ENCODE results near the gene NTRK2.

NTRK2 gene

GRCh38 chr9:84669288-84670137, at the start of gene NTRK2:
TSS of gene NTRK2 (plus strand) at chr9:84669729. CDS start at chr9:84670749, 1,020 bp downstream.
- no peak within 1 kb of the TSS for H3K4me3 ChIP-seq (ENCODE audit: low read length)
- no peaks in the 10 kb centered on the region for H4K20me1 ChIP-seq (ENCODE audit: control insufficient read depth, insufficient read depth, low read depth, low read length)
- H3F3A ChIP-seq (ENCODE audit: control insufficient read depth, insufficient read depth): no peaks in the 10 kb centered on the region
- no peak within 1 kb of the TSS for H3K27ac ChIP-seq (ENCODE audit: low read depth, low read length)
- TF ChIP-seq, protein P1, sequence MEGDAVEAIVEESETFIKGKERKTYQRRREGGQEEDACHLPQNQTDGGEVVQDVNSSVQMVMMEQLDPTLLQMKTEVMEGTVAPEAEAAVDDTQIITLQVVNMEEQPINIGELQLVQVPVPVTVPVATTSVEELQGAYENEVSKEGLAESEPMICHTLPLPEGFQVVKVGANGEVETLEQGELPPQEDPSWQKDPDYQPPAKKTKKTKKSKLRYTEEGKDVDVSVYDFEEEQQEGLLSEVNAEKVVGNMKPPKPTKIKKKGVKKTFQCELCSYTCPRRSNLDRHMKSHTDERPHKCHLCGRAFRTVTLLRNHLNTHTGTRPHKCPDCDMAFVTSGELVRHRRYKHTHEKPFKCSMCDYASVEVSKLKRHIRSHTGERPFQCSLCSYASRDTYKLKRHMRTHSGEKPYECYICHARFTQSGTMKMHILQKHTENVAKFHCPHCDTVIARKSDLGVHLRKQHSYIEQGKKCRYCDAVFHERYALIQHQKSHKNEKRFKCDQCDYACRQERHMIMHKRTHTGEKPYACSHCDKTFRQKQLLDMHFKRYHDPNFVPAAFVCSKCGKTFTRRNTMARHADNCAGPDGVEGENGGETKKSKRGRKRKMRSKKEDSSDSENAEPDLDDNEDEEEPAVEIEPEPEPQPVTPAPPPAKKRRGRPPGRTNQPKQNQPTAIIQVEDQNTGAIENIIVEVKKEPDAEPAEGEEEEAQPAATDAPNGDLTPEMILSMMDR (IDR thresholded peaks at IDR 0.05; ENCODE audit: low read depth, low read length, poor library complexity, severe bottlenecking): no peak
- TF ChIP-seq EZH2phosphoT487 (IDR thresholded peaks at IDR 0.05; ENCODE audit: borderline replicate concordance, low read length): no peak
- 0 out of 2 replicates have a peak, but pooled peaks cover 3% of the 10 kb centered on the region for H3K27me3 ChIP-seq (ENCODE audit: control insufficient read depth, low read length)
- no peaks in the 10 kb centered on the region for H3K36me3 ChIP-seq (ENCODE audit: control insufficient read depth, low read length)
- H3K4me1 ChIP-seq (ENCODE audit: control insufficient read depth, low read length): no peaks in the 10 kb centered on the region
- H3K9me2 ChIP-seq (replicated peaks; ENCODE audit: control insufficient read depth, low read length): no peaks in the 10 kb centered on the region
- no peaks in the 10 kb centered on the region for H3K79me2 ChIP-seq (ENCODE audit: control insufficient read depth, low read length)
- no peak within 1 kb of the TSS for H3K4me2 ChIP-seq (ENCODE audit: low read length)
- H3K9me3 ChIP-seq (ENCODE audit: control insufficient read depth, insufficient read depth, low read length): no peaks in the 10 kb centered on the region; the same call in 1 of the 2 replicates

DNA sequence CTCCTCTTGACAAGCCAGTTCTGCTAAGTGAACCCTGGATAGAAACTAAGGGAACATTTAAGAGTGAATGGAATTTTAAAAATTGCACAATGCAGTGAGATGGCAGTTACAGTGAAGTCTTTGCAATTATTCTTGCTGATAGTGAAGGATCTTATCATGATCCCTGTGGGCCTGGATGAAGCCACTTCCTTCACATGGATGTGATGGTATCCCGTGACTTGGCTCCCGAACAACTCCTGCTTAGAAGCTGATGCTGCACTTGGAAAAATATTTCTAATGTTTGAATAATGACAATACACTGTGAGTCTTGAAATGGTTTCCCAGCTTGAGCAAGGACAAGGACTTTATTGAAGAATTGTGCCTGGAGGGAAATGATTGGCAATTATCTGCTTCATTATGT, 49.2 kb upstream of the NTRK2 start:
- TF ChIP-seq, protein P1 (IDR thresholded peaks at IDR 0.05; ENCODE audit: low read depth, low read length, poor library complexity, severe bottlenecking): no peak
- no peak for TF ChIP-seq EZH2phosphoT487 (IDR thresholded peaks at IDR 0.05; ENCODE audit: borderline replicate concordance, low read length)
- H3K27me3 ChIP-seq (ENCODE audit: control insufficient read depth, low read length): no peaks in the 10 kb centered on the region
- H3F3A ChIP-seq (ENCODE audit: control insufficient read depth, insufficient read depth): no peaks in the 10 kb centered on the region
- H3K36me3 ChIP-seq (ENCODE audit: control insufficient read depth, low read length): no peaks in the 10 kb centered on the region
- H3K9me2 ChIP-seq (replicated peaks; ENCODE audit: control insufficient read depth, low read length): no peaks in the 10 kb centered on the region
- no peak overlapping the region for H3K27ac ChIP-seq (ENCODE audit: low read depth, low read length)
- H3K4me3 ChIP-seq (ENCODE audit: low read length): no peak overlapping the region
- no peaks in the 10 kb centered on the region for H3K9me3 ChIP-seq (ENCODE audit: control insufficient read depth, insufficient read depth, low read length)
- H3K79me2 ChIP-seq (ENCODE audit: control insufficient read depth, low read length): no peaks in the 10 kb centered on the region
- H4K20me1 ChIP-seq (ENCODE audit: control insufficient read depth, insufficient read depth, low read depth, low read length): no peaks in the 10 kb centered on the region
- no peaks in the 10 kb centered on the region for H3K4me1 ChIP-seq (ENCODE audit: control insufficient read depth, low read length)
- no peak overlapping the region for H3K4me2 ChIP-seq (ENCODE audit: low read length)

DNA sequence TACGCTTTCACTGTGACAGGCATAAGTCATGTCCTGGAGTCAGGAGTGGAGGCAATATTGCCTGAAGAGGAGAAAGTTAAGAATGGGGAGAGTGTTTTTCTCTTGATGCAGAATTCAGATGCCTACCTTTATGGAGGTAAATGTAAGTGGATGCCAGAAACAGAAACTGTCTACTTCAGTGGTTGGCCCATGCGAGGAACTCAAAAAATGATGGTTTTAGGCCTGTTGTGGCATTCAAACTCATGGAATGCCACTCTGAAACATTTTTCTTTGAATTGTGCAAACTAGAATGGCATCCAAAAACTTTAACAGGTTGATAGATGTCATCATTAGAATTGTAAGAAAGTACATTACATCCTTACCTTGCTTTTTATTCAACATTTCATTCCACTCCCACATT, 47.7 kb upstream of the NTRK2 start:
- Histone ChIP-seq H3K27ac (ENCODE audit: low read depth, low read length) (no peak overlapping the region), H3K9me3 (ENCODE audit: control insufficient read depth, insufficient read depth, low read length) (no peaks in the 10 kb centered on the region), H3K4me2 (ENCODE audit: low read length) (no peak overlapping the region), H3K79me2 (ENCODE audit: control insufficient read depth, low read length) (no peaks in the 10 kb centered on the region), H3F3A (ENCODE audit: control insufficient read depth, insufficient read depth) (no peaks in the 10 kb centered on the region), H3K27me3 (ENCODE audit: control insufficient read depth, low read length) (no peaks in the 10 kb centered on the region), H4K20me1 (ENCODE audit: control insufficient read depth, insufficient read depth, low read depth, low read length) (no peaks in the 10 kb centered on the region), H3K36me3 (ENCODE audit: control insufficient read depth, low read length) (no peaks in the 10 kb centered on the region), H3K4me1 (ENCODE audit: control insufficient read depth, low read length) (no peaks in the 10 kb centered on the region), H3K9me2 (replicated peaks; ENCODE audit: control insufficient read depth, low read length) (no peaks in the 10 kb centered on the region), H3K4me3 (ENCODE audit: low read length) (no peak overlapping the region)
- TF ChIP-seq, protein P1 (IDR thresholded peaks at IDR 0.05; ENCODE audit: low read depth, low read length, poor library complexity, severe bottlenecking): no peak
- TF ChIP-seq EZH2phosphoT487 (IDR thresholded peaks at IDR 0.05; ENCODE audit: borderline replicate concordance, low read length): no peak
